Caco-2 (cell line): Measurements from ENCODE around the gene NXPH3. TPM values are rescaled to one million over a fixed set of nuclear protein-coding genes. Genes with fewer than 3 reads are reported as not detected.

Experiments
- BruUV-seq: library from RNA; stranded (reverse); fragments of 400-500 nt; replicated peaks from 2 replicates; lab custom pipeline; 2021; lab: Mats Ljungman, UMichigan
- CTCF ChIA-PET: fragments of 300-600 bp; sonication (Branson Sonifier 250); formaldehyde crosslinking; loops from one replicate; lab custom pipeline; 2022; ENCODE audit warnings: antibody characterized with exemption; lab: Charles Lee
- POLR2A ChIA-PET: fragments of 300-600 bp; sonication (Branson Sonifier 250); formaldehyde crosslinking; loops from one replicate; lab custom pipeline; 2022; ENCODE audit warnings: antibody characterized with exemption; lab: Charles Lee
- DNase-seq, 2 experiments: peaks; one replicate each; pipeline versions ENCODE4 v3.0.0 to v3.0.0-alpha.2; 2020 to 2022
- H3K27me3 ChIP-seq: replicated peaks from 2 replicates; pipeline ENCODE4 v1.6.0; 2011; ENCODE audit warnings: low read length; ENCODE audit not compliant: control insufficient read depth, insufficient read depth
- H3K36me3 ChIP-seq: 2 replicates; pipeline ENCODE4 v1.5.1; 2011; ENCODE audit warnings: low read length; ENCODE audit not compliant: control insufficient read depth, insufficient read depth
- H3K4me1 ChIP-seq: fragments of 250-450 bp; sonication (Bioruptor Pico); 2 replicates; pipeline ENCODE4 v1.5.1; 2020; ENCODE audit warnings: mild to moderate bottlenecking
- H3K4me3 ChIP-seq: 2 replicates; pipeline ENCODE4 v1.5.1; 2011; ENCODE audit warnings: low read depth, mild to moderate bottlenecking, control low read depth, low read length
- H3K9me3 ChIP-seq: fragments of 250-450 bp; sonication (Bioruptor Pico); 2 replicates; pipeline ENCODE4 v1.5.1; 2020; ENCODE audit warnings: mild to moderate bottlenecking, moderate library complexity
- H3K27ac Mint-ChIP-seq: one replicate; pipeline ENCODE4 v1.8.0; 2022; ENCODE audit warnings: mixed read lengths; ENCODE audit not compliant: unreplicated experiment
- H3K27me3 Mint-ChIP-seq: one replicate; pipeline ENCODE4 v1.8.0; 2022; ENCODE audit warnings: mixed read lengths; ENCODE audit not compliant: insufficient read depth, unreplicated experiment
- H3K36me3 Mint-ChIP-seq: one replicate; pipeline ENCODE4 v1.8.0; 2022; ENCODE audit warnings: mild to moderate bottlenecking, mixed read lengths; ENCODE audit not compliant: insufficient read depth, unreplicated experiment
- H3K4me1 Mint-ChIP-seq: one replicate; pipeline ENCODE4 v1.8.0; 2022; ENCODE audit warnings: low read depth, mixed read lengths; ENCODE audit not compliant: unreplicated experiment
- H3K4me3 Mint-ChIP-seq: one replicate; pipeline ENCODE4 v1.8.0; 2022; ENCODE audit warnings: mild to moderate bottlenecking, moderate library complexity, mixed read lengths; ENCODE audit not compliant: unreplicated experiment
- H3K9me3 Mint-ChIP-seq: one replicate; pipeline ENCODE4 v1.8.0; 2022; ENCODE audit warnings: mixed read lengths; ENCODE audit not compliant: unreplicated experiment
- CTCF ChIP-seq, 2 experiments: fragments of 200-600 bp in 1 of 2; IDR thresholded peaks; 1 replicate in 1 of 2; 2 replicates in 1 of 2; pipeline versions ENCODE4 v1.5.1 to v1.8.0; 2011 to 2022; ENCODE audit warnings: antibody characterized with exemption in 1 of 2, control low read depth in 1 of 2, inconsistent platforms in 1 of 2, low read depth in 1 of 2, low read length in 1 of 2, mild to moderate bottlenecking in 1 of 2, moderate library complexity in 1 of 2; ENCODE audit not compliant: insufficient read depth in 1 of 2, severe bottlenecking in 1 of 2, unreplicated experiment in 1 of 2
- intact Hi-C: fragments of 100-400 bp; cut with micrococcal nuclease; formaldehyde crosslinking; loops from one replicate; pipeline ENCODE4 v1.10.0; 2022; ENCODE audit not compliant: unreplicated experiment
- total RNA-seq: library from RNA; stranded (reverse); gene quantifications from 2 replicates; pipeline ENCODE4 v1.2.3, GENCODE V29; 2022

Gene NXPH3
- total RNA-seq, 1 experiment from 2014 or later: 2.0 TPM

GRCh38 chr17:49557312-49558024 lies 18.2 kb upstream of the NXPH3 start:
- peak; percentile 83 for DNase-seq
- H3K4me1 ChIP-seq: no peaks in the 10 kb centered on the region
- TF ChIP-seq CTCF (IDR thresholded peaks at IDR 0.05; ENCODE audit: insufficient read depth in 1 of 2, low read depth in 1 of 2, low read length in 1 of 2, severe bottlenecking in 1 of 2, unreplicated experiment in 1 of 2): peak; percentile 89 to 95
- H3K36me3 ChIP-seq: no peaks in the 10 kb centered on the region
- H3K9me3 Mint-ChIP-seq: no peaks in the 10 kb centered on the region
- H3K27me3 ChIP-seq: no peaks in the 10 kb centered on the region
- no peaks in the 10 kb centered on the region for H3K36me3 Mint-ChIP-seq
- peaks cover 7% of the 10 kb centered on the region for H3K27me3 Mint-ChIP-seq
- BruUV-seq: no TSS peak
- H3K4me3 Mint-ChIP-seq: no peak overlapping the region
- intact Hi-C loops: no loop called here
- CTCF ChIA-PET: interaction anchor here (0.6 to 4.3 kb wide), 48 partner anchors 8 to 296 kb away, joined by 3 to 106 read pairs (median 4); partner anchors contain the start of genes FAM117A, NGFR, NXPH3 and PHB1
- no peak overlapping the region for H3K4me3 ChIP-seq
- H3K9me3 ChIP-seq: no peaks in the 10 kb centered on the region
- H3K4me1 Mint-ChIP-seq: peaks cover 6% of the 10 kb centered on the region
- H3K27ac Mint-ChIP-seq: no peak overlapping the region
- POLR2A ChIA-PET: interaction anchor here (0.5 to 1.0 kb wide), 5 partner anchors 141 to 295 kb away, joined by 3 to 4 read pairs (median 3); partner anchors contain the start of gene PHB1

- H3K36me3 Mint-ChIP-seq: peaks cover 2% of the 10 kb centered on the region
- no peak overlapping the region for H3K4me3 ChIP-seq
- no peak overlapping the region for H3K27ac Mint-ChIP-seq
- H3K9me3 Mint-ChIP-seq: no peaks in the 10 kb centered on the region
- no peak overlapping the region for H3K4me3 Mint-ChIP-seq
- DNase-seq: no peak
- no TSS peak for BruUV-seq
- no peaks in the 10 kb centered on the region for H3K36me3 ChIP-seq
- ChIA-PET POLR2A (interaction anchor here (0.6 kb wide), 2 partner anchors 46 to 433 kb away, joined by 3 to 4 read pairs; no protein-coding TSS in a partner anchor), CTCF (interaction anchor here (1.3 to 2.9 kb wide), 2 partner anchors 8 to 127 kb away, joined by 4 to 30 read pairs; no protein-coding TSS in a partner anchor)
- H3K4me1 ChIP-seq: no peaks in the 10 kb centered on the region
- H3K27me3 Mint-ChIP-seq: peaks cover 12% of the 10 kb centered on the region
- H3K9me3 ChIP-seq: no peaks in the 10 kb centered on the region
- H3K27me3 ChIP-seq: no peaks in the 10 kb centered on the region; the same call in 1 of the 2 replicates
- intact Hi-C loops: loop anchor here (5.0 kb wide), 3 partner anchors 198 to 433 kb away; partner anchors contain the start of genes DLX3 and FAM117A
- H3K4me1 Mint-ChIP-seq: no peaks in the 10 kb centered on the region
- TF ChIP-seq CTCF (IDR thresholded peaks at IDR 0.05; ENCODE audit: insufficient read depth in 1 of 2, low read depth in 1 of 2, low read length in 1 of 2, severe bottlenecking in 1 of 2, unreplicated experiment in 1 of 2): no peak
Observed at GRCh38 chr17:49564638-49565037, 11.0 kb upstream of the NXPH3 start.

GRCh38 chr17:49565948-49566491 lies 9.7 kb upstream of the NXPH3 start:
- Mint-ChIP-seq H3K27ac (no peak overlapping the region), H3K4me1 (no peaks in the 10 kb centered on the region), H3K36me3 (peaks cover 6% of the 10 kb centered on the region), H3K4me3 (no peak overlapping the region), H3K9me3 (no peaks in the 10 kb centered on the region), H3K27me3 (peaks cover 12% of the 10 kb centered on the region)
- ChIA-PET POLR2A (no interaction called here), CTCF (interaction anchor here (0.9 to 2.9 kb wide), 8 partner anchors 10 to 158 kb away, joined by 3 to 30 read pairs (median 6); partner anchors contain the start of gene SLC35B1)
- H3K27me3 ChIP-seq: no peaks in the 10 kb centered on the region; the same call in 1 of the 2 replicates
- H3K36me3 ChIP-seq: no peaks in the 10 kb centered on the region
- H3K9me3 ChIP-seq: no peaks in the 10 kb centered on the region
- DNase-seq: no peak
- H3K4me1 ChIP-seq: peaks cover 4% of the 10 kb centered on the region
- BruUV-seq: no TSS peak
- intact Hi-C loops: loop anchor here (5.0 kb wide), 3 partner anchors 196 to 431 kb away; partner anchors contain the start of genes DLX3 and FAM117A
- no peak for TF ChIP-seq CTCF (IDR thresholded peaks at IDR 0.05; ENCODE audit: insufficient read depth in 1 of 2, low read depth in 1 of 2, low read length in 1 of 2, severe bottlenecking in 1 of 2, unreplicated experiment in 1 of 2)
- H3K4me3 ChIP-seq: no peak overlapping the region
